ENCODE data around the gene MASP2.
"Not testable (repeated sequence)": the region's sequence is repeated elsewhere in the genome, so short reads cannot be mapped to it uniquely, and the experiment has no call there.

Gene MASP2

DNA sequence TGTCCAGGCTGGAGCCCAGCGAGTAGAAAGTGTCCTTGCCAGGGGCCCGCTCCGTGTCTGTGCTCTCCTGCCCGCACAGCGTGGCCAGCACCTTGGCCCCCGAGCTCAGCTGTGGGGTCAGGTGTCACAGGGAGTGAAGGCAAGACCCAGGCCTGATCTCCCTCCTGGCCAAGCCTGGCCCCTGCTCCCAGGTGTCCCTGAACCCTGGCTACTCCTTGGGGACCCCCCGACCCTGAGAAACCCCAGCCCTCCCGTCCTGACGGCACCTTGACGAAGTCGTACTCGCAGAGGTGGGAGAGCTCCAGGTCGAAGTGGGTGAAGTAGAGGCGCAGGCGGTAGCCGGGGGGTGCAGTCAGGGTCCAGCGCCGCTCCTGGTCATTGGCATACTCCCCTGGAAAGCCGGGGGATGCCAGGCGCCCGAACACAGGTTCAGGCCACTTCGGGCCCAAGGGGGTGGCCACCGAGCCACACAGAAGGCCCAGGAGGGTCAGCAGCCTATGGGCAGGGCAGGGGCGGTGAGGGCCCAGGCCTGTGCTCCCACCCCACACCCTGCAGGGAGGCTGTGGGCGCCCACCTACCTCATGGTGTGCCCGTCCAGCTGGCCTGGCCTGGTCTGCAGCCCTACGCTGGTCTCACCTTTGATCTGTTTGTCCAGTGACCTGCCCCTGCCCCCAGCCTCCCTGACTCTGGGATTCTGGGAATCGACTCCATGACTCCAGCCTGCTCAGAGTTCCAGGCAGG, at the start of gene MASP2:
TSS of gene MASP2 (minus strand) at position 615 of the 741 bp plus-strand sequence. CDS start at position 583, 32 bp downstream.
- DNase-seq: no peak

DNA sequence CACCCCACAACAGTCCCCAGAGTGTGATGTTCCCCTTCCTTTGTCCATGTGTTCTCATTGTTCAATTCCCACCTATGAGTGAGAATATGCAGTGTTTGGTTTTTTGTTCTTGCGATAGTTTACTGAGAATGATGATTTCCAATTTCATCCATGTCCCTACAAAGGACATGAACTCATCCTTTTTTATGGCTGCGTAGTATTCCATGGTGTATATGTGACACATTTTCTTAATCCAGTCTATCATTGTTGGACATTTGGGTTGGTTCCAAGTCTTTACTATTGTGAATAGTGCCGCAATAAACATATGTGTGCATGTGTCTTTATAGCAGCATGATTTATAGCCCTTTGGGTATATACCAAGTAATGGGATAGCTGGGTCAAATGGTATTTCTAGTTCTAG, 36.7 kb upstream of the MASP2 start:
- not testable (repeated sequence) for DNase-seq

DNA sequence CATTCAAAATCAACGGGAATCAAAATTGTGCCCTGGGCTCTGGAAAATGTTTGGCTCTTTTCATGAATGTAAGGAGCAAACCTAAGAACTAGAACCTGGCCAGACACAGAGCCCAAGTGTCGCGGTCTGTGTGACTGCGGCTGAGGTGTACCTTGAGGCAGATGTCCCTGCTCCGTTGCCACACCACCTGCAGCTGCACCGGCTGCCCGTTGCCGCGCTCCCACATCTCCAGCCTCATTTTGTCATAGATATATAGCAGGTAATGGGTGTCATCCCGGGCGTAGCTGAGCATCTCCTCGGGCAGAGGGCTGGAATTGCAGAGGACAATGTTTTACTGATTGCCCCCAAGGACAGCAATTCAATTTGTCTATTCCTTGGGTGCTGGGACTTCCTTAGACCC, 33.9 kb upstream of the MASP2 start:
- DNase-seq: no peak

DNA sequence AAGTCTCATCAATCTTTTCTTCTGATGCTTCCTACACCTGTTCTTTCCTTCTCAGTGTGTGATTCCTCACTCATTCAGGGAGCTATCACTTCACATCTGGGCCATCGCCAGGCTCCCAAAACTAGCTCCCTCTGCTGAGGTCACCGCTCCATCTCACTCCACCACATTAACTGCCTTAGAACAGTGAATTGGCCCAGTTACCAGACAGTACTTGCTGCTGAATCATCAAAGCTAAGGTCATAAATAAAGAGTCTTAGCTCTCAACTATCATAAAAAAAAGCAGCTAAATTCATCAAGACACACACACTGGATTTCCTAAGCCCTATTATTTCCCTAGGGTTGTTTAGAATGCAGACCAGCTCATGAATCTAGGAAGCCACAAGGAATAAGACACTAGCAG, 31.6 kb upstream of the MASP2 start:
- DNase-seq: no peak

DNA sequence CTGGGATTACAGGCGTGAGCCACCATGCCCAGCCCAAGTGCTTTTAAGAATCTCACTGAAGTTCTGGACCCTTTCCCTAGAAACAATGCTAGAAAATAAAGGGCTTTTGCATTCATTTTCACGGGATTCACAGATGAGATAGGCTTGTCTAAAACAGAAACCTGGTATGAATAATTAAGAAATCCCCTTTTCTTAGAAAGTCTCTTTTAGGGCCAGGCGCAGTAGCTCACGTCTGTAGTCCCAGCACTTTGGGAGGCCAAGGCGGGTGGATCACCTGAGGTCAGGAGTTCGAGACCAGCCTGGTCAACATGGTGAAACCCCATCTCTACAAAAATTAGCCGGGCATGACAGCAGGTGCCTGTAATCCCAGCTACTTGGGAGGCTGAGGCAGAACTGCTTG, 26.4 kb upstream of the MASP2 start:
- DNase-seq: not testable (repeated sequence)

DNA sequence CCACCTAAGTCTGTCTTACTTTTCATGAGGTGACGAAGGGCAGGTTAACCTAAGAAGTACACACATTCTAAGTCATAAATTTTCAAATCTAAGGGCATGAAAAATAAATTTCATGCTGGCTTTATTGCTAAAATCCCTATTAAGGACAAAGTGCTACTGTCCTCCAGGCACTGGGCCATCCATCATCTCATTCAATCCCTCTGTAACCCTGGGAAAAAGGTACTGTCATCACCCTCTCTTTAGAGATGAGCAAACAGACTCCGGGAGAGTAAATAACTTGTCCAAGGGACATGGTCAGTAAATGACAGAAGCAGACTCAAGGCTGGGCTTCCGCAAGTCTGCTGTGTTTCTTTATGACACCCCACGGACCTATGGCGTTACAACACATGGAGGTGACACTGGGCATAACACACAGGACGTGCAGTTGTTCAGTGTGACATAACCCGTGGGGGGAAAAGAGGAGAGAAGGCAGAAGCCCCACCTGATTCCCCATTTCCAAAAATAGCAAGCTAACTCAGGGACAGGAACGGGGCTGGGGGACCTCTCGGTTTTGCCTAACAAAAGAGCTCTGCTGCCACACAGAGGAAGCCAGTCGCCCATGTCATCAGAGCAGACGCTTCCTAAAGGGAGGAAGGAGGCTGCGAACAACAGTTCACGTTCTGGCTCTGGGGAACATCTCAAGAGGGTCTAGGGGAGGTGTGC, 25.3 kb upstream of the MASP2 start:
- no peak for DNase-seq

DNA sequence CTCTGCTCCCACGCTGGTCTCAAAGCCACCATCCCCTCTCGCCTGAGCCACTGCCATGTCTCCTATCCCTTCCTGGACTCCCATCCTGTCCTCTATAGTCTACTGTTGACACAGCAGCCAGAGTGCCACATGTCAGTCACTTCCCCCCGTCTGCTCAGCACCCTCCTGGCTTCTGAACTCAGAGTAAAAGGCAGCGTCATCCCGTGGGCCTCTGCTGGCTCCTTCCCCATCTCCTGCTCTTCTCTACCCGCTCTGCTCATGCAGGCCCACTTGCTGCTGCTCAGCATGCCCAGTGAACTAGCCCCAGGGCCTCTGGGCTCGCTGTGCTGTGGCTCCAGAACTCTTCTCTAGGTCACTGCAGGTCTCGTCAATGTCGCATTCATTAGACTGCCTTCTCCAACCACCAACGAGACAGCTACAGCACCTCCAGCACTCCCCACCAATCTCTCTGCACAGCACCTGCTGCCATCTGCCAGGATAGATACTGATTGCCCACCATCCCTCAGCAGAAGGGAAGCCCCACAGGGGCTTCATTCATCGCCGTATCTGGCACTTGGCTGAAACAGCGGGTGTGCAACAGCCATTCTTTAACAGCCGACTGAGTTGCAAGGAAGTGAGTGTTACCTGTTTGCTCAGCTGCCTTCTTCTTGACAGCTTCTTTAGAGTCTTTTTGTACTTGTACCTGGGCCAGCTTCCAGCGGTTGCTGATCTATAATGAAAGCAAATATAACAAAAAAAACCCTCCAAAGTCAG, 24.6 kb upstream of the MASP2 start:
- no peak for DNase-seq

DNA sequence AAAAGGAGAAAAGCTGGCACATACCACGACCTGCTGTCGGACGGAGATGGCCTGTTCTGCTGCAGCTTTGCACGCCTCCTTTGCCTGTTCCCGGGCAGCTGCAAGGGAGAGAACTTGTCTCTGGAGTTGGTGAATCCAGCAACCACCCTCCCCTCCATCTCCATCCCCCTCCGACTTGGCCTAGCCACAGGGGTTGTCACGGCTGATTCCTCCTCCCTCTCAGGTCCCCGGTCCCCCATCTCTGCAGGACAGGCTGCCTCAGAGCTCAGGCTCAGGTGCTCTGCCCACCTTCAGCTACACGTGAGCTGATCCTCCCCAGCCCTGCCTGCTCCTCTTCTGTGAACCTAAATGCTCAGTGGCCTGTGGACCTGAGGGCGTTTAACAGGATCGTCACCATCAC, 23.8 kb upstream of the MASP2 start:
- no peak for DNase-seq

DNA sequence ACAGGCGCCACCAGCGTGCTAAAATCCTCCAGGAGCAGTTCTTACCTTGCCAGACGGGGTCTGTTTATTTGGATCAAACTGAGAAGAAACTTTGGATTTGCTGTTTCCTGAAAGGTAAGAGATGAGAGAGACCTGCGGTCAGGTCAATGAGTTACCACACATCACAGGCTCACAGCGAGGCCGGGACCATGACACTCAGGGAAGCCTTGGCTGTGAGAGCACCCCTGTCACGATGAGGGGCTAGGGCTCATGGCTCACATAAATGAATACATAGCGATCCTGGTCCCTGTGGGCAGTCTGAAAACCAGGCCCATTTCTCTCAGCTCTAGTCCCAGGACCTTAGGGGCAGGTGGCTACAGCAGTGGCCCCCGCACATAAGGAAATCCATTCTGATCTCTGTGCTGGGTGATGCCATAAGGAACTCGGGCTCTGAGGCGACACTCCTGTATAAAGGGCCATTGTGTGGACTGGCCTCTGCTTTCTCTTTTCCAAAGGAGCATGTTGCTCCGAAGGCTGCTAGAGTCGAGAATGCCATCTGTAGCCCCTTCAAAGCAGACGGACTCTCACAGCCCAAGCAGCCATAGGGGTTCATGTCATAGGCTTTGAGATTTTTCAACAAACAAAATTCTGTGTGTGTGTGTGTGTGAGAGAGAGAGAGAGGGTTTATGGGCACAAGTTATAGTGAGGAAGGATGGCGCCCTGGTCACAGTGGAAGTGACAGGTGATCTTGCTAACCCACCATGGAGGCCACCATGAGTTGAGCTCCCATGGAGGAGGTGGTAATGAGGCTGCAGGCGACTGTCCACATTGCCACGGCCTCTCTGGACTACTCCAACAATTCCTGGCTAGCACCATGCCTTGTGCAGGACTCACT, 21.8 kb upstream of the MASP2 start:
- DNase-seq: no peak

DNA sequence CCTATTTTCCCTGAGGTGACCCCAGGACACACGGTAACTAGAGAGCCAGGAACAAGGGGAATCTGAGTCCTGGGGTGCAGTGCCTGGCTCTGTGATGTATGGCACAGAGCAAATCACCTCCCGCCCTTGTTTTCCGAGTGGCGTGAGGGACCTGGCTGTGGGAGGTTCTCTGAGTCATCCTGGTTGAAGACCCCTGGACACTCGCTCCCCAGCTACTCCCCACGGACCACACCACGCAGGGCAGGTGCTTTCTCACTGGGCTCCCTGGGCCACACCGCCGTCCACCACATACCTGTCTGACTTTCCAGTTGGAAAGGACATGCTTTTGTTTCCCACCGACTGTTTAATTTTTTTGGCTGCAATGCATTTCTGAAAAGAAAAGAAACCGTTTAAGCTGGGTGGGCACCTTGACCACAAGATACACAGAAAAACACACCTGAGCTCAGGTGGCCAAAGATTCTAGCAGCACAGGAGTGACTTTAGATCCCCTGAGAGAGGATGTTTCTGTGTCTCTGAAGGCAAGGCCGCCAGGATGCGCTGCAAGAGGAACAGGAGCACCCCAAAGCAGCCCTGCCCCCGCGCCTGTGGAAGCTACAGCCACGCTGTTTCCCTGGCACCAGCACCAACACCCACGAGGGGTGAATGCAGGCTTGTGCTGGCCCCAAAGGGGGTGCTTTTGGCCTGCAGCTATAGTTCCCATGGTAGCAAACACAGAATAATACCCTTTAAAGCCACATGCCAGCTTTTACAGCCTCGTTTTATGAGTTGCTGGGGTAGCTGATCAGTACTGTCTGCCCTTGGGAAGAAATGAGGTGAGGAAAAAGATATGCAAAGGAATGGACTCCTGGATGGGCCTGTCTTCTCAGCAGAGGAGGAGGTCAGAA, 20.9 kb upstream of the MASP2 start:
- DNase-seq: no peak

DNA sequence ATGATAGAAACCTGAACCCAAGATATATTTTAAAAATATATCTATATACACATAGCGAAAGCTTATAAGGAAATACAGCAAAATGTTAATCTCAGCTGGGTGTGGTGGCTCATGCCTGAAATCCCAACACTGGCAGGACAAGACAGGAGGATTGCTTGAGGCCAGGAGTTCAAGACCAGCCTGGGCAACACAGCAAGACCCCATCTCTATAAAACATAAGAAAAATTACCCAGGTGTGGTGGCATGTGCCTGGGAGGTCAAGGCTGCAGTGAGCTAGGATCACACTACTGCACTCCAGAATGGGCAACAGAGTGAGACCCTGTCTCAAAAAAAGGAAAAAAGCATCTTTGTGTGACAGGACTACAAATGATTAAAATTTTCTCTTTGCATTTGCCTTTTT, 18.8 kb upstream of the MASP2 start:
- DNase-seq: no peak

DNA sequence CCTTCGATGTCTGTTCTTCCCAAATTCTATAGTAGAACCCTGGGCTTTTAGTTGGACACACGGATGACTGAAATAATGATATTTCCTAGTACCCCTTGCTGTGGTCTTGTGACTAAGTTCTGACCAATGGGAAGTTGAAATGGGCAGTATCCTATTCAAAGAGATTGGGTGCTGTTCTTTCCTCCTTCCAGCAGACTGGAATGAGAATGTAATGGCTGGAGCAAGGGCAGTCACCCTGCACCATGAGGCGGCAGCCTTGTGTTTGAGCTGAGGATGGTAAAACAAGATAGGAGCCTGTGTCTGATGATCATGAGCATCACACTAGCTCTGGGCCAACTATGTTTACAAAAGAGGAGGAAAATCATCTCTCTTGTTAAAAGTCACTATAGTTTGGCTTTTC, 17.9 kb upstream of the MASP2 start:
- DNase-seq: no peak

DNA sequence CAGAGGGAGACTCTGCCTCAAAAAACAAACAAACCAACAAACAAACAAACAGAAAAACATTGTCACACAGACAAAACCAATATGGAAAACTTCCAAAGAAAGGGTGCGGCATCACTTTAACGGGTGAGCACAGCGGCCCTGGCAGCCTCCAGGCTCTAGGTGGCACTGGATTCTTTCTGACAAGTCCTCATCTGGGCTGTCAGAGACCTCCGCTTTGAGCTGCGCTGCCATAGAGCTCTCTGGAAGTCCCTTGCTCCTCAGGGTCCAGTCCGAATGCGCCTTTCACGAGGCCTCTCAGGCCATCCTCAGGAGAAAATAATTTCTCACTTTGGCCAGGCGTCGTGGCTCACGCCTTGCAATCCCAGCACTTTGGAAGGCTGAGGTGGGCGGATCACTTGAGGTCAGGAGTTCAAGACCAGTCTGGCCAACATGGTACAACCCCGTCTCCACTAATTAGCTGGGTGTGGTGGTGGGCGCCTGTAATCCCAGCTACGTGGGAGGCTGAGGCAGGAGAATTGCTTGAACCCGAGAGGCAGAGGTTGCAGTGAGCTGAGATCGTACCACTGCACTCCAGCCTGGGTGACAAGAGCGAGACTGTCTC, 17.0 kb upstream of the MASP2 start:
- DNase-seq: not testable (repeated sequence)

DNA sequence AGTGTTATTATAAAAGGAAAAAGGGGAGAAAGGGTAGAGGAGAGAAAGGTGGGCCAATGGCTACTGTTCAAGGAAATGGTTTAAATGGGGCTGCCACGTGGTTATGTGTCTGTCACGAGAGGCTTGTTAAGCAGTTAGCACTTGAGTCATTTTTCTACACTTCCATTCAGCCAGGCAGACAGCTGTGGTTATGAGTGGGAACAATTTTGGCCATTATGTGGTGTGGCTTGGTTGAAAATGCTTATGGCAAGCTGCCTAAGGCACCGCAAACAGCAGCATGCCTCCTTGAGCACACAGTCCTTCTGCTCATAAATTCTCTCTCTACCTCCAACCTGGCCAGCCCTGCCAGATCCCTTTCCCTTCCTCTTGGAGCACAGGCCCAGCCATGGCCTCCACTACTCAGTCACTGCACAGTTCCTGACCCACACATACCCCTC, 15.9 kb upstream of the MASP2 start:
- DNase-seq: no peak

DNA sequence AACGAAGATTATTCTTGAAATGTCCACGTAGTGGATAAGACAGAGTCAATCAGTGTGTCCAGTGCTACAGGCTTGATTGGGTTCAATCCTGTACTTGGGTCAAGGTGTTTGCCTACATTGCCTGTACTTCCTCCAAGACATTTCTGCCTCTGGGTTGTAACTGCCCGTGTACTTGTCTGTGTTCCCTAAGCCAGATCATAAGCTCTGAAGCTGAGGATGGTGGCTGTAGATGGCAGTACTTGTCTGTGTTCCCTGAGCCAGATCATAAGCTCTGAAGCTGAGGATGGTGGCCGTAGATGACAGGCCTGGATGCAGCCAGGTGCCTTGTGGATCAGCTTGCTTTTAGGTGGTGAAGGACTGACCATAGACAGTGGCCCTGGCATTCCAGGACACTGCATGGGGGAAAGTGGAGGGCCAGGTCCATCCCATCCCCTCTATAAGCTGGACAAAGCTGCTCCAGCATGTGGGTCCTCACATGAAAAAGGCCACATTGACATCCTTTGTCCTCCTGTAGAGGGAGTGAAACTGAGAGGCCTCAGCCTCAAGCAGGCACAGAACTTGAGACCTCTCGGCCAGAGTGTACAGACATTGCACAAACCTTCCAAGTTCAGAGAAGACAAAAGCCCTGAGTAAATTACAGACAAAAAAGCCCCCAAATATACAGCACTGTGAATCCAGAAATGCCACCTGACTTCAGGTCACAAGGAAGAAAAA, 14.8 kb upstream of the MASP2 start:
- DNase-seq: no peak

DNA sequence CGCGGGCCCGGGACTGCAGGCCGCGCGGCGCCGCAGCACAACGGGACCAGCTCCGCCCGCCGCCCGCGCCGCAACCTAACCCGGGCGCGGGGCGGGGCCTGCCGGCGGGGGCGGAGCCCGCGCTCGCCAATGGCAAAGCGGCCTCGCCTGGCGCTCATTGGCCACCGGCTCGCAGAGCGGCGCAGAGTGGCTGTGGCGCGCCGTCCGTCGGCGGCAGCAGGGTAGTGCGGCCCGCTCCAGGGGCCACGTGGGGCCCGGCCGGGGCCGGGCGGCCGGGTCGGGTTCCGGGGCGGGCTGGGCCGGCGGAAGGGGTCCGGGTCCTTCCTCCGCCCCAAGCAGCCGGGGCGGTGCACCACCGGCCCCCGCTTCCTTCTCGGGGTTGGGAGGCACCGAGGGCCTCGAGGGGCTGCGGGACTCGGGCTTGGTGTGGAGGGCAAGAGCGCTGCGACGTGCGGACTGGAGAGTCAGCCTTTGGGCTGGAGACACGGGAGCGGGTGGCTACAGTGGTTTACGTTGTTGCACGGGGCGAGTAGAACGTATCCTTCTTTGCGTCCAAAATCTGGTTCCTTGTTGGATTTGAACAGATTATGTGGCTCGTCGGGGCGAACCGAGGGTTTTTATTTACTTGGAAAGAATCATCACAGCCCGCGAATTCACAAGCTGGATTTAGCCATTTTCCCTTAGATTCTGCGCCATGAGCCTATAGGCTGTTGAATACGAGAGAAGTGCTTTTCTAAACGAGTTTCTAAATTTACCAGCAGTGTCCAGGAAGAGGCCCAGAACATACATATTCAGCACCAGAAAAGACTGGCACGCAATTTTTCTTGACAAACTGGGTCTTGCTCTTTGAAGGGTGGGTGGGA, 13.2 kb upstream of the MASP2 start, which contains the start of gene SRM:
TSS of gene SRM (minus strand) at position 51 of the 863 bp plus-strand sequence. CDS start 75 bp downstream, outside the sequence.
- DNase-seq: peak; percentile 66

DNA sequence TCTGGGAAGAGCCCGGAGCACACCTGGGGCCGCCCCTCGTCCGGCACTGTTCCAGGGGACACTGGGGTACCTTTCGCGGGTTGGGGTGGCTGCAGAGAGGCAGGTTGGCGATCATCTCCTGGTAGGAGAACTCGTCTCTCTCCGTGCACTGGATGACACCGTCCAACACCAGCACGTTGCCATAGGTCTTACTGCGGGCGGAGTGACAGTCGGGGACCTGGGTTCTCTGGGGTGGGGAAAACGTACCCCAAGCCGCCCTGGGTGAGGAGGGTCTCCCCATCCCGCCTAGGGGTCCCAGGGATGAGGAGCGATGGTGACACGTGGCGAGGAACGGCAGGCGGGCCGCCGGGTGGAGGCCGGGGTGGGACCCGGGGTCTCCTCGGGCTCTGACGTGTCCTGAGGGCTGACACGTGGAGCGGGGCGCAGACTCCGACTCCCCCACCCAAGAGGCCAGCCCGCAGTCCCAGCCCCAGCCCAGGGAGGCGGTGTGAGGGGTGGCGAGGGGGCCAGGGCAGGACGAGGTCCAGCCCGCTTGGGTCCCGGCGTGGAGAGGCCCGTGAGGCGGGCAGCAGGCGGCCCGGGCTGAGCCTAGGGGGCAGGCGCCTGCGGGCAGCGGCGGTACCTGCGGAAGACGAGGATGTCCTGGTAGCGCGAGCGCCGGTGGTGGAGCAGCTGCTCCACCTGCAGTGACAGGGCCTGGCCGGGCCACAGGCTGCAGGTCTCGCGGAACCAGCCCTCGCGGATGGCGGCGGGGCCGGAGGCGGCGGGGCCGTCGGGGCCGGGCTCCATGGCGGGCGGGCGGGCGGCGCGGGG, 12.3 kb upstream of the MASP2 start:
- no peak for DNase-seq

DNA sequence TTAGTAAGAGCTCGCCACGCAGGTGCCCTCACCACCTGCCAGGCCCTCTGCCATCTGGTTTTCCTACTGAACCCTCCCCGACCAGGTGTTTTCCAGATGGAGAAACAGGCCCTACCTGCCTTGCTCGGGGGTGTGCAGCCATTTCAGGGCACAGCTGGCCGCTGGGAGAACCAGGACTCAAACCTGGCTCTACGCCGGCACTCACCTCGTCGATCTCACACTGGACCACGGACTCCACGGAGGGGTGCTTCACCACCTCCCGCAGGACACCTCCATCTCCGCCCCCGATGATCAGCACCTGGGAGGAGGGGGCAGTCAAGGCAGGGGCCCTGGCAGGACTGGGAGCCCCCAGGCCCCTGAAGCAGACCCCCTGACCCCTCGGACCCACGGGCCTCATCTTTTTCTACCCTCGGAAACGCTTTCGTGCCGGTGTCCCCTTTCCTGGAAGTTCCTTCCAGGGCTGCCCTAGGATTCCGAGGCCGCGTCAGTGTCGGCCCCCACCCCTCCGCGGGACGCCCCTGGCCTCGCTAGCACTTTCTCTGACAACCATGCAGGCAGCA, 11.6 kb upstream of the MASP2 start:
- DNase-seq: no peak

Data from NCI-H1048 (cell line).